IPS-NIHi7 (cell line): ENCODE results near the gene RNF144B.

Source experiments
- DNase-seq: peaks from one replicate; pipeline ENCODE4 v3.0.0; 2012; ENCODE audit warnings: mixed read lengths; ENCODE audit errors: extremely low spot score

The RNF144B gene

DNA sequence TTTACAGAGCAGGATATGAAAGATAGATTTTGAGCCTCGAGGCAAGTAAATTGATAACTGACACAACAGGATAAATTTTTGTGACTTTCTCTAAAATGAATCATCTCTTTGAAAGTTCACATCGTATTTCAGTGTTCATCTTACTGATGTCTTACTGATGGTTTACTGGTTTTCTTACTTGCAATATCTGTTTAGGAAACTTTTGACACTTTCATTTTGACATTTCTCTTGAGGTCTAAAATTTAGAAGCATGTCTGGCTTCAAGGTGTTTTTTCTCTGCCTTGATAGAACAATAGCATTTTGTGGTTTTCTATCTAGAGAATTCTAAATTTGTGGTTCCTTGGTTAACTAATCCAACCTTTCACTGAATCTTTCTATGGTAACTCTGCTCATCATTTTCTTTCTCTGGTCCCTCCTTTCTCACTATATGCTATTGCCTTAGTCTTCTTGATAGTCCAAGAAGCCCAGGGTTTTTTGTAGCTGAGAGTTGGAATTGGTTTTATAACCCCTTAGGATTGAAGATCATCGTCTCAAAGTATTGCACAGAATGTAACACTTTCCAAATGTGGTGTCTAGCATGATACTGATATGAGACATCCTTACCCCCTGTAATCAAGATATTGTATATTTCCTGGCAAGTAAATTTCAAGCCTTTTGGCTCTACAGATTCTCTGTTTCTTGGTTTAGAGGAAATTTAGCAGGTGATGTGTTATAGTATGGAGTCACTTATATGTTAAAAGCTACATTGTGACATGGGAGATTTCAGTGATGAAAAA, 98.7 kb downstream of the RNF144B start:
- DNase-seq = no peak

DNA sequence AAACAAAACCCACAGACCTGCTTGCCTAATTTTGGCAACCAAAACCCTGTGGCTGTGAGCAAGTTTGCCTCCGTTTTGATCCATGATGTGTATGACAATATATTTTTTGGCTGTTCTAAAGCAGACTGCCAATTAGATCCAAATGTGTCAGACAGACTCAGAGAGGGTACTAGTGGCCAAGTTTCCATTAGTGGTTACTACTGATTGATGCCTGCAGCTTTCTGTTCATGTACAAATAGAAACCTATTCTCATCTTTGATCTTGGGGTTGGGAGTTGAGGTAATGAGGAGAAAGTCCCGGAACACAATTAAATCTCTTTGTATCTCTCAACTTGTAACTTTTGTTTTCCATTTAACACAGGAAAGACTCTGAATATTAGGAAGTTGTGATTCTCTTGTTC, 100.9 kb downstream of the RNF144B start:
- no peak for DNase-seq

DNA sequence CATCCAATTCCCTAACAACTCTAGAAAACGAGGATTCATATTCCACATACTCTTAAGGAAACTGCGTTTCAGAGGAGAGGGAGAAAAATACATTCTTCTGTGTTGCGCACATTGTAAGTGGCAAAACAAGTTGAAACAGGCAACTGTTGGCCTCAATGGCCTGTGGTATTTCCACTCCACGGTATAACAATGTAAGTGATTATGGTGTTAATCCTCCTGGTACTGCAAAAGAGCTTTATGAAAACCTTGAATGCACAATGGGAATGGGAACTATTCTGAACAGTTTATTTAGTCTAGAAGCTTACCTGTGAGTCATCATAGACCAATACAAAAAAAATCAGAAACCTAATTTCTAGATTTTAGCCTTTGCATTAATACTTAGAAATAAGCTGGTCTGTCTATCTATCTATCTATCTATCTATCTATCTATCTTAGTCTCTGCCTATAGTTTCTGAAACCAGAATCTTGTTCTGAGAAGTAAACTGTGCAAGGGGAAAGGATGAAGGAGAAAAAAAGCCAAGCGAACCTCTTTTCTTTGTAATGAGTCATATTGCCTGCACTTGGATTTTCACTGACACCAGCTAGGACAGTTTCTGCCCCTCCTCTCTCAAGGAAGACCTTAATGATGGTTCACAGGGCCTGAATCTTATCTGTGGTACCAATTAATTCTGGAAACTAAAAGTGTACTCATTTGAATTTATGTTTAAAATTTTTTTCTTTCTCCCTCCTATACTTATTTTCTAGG, 101.5 kb downstream of the RNF144B start:
- DNase-seq = no peak

DNA sequence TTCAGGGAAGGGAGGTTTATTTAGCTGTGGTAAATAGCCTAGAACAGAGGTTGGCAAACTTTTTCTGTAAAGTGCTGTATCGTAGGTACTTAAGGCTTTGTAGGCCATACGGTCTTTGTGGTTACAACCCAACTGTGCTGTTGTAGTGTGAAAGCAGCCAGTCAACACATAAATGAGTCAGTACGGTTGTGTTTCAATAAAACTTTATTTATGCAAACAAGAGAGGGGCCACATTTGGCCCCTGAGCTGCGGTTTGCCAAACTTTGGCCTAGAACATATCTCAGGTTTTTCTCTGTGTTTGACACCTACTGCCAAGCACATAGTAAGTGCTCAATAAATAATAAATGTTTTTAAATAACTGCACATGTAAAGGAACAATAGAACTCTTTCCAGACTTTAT, 102.2 kb downstream of the RNF144B start:
- DNase-seq = no peak

DNA sequence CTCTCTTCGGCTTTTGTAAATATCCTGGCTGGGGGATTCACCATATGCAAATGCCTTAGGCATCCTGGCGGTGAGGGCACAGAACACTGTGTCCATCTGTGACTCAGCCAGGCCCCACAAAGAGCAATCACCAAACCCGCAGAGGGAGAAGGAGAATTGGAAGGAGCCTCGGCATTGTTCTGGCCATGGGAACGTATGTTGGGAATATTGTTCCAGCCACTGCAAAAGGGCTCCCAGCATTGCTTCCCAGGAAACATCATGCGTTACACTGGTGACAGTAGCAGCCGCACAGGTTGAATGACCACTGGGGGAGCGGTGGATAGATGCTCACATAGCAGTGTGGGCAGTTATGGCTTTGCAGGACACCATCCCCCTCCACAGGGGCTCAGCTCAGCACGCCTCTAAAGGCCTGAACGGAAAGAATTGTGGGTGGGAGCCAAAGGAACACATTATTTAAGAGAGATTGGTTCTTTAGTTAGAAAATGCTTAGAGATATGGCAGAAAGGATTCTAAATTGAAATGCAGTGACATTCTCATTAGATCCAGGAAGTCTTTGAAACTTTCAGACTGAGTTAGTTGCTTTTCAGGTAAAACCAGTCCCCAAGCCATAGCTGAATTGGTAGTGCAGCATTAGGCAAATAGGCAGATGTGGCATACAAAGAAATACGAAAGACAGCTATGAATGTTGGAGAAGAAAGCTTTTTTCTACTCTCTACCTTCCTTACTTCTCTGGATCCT, 104.3 kb downstream of the RNF144B start:
- DNase-seq = peak; percentile 27

DNA sequence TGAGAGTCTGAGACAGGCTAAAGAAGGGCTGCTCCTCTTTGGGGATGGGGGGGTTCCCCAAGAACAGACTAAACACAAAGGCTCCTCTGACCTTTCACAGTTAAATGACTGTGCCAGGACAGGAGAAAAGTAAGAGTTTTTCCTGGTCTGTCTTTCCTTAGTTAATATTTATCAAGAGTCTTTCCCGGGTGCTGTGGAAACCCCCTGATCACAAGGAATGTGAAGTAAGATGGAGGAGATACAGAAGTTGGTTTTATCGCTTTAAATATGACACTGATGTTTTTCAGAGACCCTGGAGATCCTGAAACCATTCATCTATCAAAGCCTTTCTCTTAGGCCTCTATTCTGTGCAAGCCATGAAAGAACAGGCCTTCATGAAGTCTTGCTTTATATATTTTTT, 105.8 kb downstream of the RNF144B start:
- DNase-seq = no peak

DNA sequence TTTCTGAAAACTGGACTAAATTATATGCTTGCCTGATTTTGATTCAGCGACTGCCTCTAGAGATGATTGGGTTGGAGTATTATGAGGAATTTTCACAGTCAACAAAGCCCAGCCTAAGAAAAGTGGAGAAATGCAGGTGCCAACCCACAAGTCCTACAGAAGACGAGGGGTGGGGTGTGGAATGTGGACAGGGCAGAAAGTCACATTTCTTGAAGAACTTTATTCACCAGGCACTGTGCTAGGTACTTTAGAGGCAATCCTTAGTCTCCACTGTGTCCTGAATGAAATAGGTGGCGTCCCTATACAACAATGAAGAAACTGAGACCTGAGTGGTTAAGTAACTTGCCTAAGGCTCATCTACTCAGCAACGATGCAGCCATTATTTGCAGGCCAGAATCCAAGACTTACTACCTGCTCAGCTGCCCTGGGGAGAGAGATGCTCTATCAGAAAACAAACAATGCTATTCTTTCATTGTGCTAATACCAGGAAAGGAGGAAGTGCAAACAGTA, 106.3 kb downstream of the RNF144B start:
- DNase-seq = no peak

DNA sequence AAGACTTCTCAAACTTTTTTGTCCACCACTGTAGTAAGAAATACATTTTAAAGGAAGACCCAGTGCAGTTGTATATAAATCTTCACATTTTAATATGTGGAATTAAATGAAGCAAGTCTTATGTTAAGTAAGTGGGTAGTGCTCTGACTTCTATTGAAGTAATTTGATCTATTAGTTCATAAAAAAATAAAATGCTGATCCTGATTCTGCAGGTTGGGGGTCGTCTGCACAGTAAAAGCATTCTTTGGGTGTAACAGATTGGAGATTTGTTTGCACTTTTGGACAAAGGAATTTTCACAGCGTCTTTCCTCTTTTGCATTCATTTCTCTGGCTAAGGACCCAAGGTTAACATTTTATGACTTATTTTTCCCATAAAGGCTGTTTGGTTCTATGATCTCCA, 106.8 kb downstream of the RNF144B start:
- no peak for DNase-seq

DNA sequence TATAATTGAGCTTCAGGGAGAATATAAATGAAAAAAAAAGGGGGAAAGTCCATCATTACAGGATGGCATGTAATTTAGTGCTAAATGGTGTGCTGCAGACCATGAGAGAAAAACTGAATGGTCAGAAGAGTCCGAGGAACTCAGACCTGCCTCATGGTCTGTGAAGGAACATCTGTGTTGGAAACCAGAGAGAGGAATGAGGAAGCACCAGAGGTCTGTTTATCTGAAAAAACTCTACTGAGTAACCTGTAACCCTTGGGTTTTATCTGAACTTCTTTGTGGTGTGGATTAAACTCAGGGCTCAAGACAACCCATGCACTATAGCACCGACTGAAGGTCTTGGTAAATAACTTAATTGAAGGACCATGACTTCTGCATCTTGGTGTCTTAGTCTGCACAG, 108.1 kb downstream of the RNF144B start:
- DNase-seq = no peak

DNA sequence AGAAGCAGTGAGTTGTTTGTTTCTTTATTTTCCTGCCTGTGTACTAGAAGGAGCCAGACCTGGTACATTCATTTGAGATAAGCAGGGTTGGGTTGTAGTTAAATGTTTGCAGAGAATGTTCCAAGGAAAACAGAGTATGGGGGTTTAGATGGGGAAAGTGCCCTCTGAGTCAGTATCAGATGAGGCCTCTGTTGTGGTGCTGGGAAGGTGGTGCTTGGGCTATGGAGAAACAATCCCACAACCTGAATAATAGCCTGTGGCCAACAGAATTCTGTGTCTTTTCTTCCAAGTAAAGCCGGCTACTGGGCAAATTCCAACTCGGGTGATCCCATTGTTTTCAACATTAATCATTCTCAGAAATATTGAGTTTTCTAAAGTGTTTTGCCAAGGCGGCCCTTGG, 109.3 kb downstream of the RNF144B start:
- DNase-seq = no peak

DNA sequence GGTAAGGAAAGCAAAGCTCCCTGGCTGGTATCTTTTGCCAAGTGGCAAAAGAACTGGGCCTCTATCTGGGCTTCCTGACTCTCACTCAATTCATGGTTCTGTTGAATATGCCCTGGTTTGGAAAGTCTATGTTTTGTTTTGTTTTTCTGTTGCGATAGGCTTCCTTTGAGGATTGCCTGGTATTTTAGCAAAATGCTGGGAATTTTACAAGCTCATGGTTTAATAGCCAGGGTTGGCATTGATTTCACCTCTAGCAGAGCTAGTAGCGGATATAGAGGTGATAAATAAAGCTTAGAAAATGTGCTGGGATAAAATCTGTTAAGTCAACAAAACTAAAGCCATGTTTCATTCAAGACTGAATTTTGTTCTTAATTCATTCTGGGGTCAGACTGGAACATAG, 109.9 kb downstream of the RNF144B start:
- DNase-seq = no peak

DNA sequence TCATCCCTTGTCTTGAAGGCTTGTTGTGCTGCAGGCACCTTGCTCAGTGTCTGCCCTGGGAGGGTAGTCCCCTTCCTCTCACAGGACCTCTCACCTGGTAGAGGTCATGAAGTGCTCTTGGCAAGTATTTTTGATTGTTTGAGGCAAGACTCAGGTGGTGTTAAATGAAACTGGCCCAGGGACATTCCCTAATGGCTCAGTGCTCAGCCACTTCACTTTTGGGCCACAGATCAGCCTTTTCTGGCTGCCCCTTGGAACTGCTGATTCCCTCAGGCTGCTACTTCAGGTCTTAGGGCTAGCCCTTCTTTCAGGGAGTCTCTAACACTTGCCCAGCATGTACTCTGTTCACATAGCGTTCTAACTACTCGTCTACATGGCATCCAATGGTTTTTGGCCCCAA, 111.3 kb downstream of the RNF144B start:
- no peak for DNase-seq

DNA sequence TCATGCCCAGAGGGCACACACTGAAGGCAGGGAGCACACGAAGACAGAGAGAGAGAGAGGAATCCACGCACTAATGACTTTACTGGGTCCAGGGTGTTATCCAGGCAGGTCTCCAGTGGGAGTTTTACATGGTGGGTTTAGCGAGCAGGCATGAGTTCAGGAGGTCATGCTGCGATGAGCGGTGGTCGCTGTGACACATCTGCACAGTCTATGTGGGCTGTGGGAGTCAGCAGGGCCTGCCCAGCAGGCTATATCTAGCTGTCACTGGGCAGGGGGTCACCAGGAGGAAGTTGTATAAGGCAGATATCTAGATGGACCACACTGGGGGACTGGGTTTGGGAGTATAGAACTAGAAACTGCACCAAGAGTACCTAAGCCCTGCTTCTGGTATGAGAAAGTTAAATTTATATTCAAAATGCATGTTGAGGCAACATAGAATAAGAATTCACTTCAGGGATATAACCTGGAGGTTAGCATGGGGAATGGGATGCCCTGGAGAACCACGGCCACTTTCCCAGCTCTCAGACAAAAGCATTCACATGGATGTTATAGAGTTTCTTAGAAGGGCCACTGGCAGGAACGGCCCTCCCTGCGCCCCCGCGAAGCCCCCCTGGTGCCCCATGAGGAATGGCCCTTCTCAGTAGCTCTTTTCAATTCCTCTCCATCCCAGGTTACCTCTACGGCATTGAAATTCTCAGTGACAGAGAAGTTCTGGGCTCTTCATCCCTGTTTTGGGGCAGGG, 113.9 kb downstream of the RNF144B start:
- DNase-seq = no peak

DNA sequence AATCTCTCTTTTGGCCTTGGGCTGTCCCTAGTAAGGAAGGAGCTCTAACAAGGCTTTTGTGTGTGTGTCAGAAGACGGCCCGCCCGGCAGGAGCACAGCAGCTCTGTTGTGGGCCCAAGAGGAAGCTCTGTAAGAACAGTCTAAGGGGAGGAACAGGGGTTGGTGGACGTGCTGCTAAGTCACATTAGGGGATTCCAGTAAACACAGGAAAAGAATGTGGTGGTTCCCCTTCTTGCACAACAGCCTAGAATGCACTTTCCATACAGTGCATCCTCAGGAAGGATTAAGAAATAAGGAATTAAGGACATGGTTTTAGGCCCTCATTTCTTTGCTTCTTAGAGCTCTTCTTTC, 114.5 kb downstream of the RNF144B start:
- no peak for DNase-seq

DNA sequence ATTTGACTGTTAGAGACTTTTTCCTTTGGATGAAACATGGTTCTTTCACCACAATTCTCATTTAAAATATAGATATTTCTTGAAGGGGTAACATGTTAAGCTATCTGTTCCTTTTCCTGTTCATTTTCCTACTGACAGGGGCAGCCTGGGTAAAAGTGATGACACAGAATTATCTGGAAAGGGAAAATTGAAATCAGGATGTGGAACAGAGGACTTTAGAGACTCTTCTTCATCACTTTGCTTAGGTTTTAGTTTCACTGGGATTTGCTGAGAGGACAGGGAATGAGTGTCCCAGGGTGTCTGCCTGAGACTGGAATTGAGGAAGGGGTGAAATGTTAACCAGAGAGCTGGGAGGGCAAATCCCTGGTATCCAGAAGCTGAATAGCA, 116.0 kb downstream of the RNF144B start:
- DNase-seq = no peak

DNA sequence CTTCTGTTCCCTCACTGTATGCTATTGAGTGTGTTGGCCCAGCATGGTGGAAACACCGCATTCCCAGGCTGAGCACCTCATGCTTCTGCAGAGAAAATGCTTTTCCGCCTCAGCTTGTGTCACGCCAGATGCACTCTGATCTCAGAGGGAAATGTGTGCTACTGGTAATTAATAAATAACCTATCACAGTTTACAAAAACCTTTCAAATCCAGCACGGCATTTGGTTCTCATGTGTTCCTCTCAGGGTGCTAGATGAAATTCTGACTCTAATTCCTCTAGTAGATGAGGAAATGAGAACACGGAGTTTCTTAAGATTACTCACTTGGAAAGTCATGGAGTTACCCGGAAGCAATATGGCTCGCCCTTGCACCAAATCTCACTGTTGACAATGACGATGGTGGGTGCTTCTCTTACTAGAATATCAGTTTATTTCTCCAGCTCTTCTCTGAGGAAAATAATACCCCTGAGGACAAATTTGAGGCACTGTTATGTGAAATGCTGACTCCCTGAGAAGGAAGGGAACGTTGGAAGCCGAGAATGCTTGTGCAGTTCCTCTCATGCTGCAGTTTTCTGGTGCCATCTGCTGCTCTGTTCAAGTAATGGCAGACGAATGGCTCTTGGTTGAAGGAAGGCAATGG, 116.6 kb downstream of the RNF144B start:
- peak; percentile 68 for DNase-seq

DNA sequence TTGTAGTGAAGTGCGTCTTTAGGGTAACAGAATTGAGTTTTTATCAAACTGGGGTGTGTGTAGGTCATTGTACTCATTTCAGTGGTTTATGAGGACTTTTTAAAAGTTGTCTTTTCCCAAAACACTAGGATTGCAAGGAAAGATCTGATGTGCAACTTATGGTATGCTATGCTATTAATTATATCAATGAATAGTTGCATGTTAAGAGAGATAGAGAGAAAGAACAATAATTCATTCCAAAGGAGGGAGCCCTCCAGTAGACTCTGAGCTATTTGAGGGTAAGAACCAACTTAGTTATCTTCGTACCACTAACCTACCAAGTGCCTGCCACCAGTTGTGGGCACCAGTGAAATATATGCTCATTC, 117.1 kb downstream of the RNF144B start:
- DNase-seq = no peak

DNA sequence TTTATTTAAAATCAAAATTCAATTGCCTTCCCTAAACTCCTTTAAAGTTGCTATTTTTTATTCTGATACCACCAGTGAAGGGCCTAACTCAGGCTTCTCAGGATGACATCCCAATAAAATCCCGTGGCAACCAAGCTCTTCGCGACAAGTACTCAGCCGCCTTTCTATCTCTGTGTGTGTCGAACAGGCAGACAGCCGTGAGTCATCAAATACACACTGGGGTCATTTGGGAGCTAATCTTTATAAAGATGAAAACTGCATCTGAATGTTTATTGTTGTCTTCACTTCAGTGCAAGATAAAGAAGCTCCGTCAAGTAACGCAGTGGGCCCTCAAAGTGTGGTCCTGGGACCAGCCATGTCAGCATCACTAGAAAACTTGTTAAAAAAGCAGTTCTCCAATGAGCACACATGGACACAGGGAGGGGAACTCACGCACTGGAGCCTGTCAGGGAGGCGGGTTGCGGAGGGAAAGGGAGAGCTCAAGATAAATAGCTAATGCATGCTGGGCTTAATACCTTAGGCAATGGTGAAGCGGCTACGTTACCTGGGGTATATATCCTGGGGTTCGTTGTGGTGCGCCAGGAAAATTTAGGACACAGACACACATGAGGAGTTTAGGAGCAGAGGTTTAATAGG, 119.3 kb downstream of the RNF144B start:
- no peak for DNase-seq

DNA sequence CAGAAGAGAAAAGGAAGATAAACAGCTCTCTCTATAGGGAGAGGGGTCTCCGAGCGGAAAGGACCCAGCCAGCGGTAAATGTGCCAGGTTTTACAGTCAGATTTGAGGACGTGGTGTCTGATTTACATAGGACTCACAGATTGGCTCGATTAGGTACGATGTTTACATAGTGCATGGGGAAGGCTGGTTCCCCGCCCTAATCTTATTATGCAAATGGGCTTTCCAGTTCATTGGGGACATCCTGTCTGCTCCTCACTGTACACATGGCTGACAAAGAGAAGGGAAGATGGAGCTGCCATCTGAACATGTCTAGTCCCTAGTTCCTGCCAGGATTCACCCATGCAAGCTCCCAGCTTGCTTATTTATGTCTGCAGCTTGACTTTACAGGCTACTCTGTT, 119.9 kb downstream of the RNF144B start:
- no peak for DNase-seq

DNA sequence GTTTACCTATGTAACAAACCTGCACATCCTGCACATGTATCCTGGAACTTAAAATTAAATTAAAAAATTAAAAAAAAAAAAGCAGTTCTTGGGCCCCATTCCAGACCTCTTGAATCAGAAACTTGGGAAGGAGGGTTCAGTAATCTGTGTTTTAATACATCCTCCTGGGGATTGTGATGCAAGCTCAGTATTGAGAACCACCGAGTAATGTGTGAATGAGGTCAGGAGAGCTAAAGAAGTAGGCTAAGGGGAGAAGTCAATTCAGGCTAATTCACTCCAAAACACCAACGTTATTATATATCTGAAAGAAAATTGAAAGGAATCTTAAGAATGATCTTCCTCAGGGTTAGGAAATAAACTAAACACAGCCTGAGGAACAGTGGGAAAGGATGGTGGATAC, 120.4 kb downstream of the RNF144B start:
- no peak for DNase-seq
